Body of pancreas (tissue), 4 donors: Measurements from ENCODE around the gene DOCK4. TPM values are rescaled to one million over a fixed set of nuclear protein-coding genes. Genes with fewer than 3 reads are reported as not detected.

Experiments
- ATAC-seq: fragments of 150-250 bp; one replicate; pipeline ENCODE4 v1.9.1; 2016
- DNase-seq, 4 donors: peaks; one replicate each; pipeline ENCODE4 v3.0.0-alpha.2; 2019
- H3K27ac ChIP-seq, 4 donors: fragments of 200-600 bp; sonication (generic); 1 replicate in 3 of 4; 2 replicates in 1 of 4; pipeline versions ENCODE4 v1.5.1 to v1.6.1; 2016 to 2019; ENCODE audit warnings: mild to moderate bottlenecking in 1 of 4, mixed read lengths in 1 of 4, moderate library complexity in 1 of 4
- H3K27me3 ChIP-seq, 2 donors: fragments of 200-600 bp; sonication (generic); one replicate each; pipeline ENCODE4 v1.6.0; 2016; ENCODE audit warnings: mild to moderate bottlenecking in 1 of 2
- H3K36me3 ChIP-seq, 2 donors: fragments of 200-600 bp; sonication (generic); replicated peaks in 1 of 2; 2 replicates each; pipeline ENCODE4 v1.5.1; 2016; ENCODE audit warnings: low read depth in 2 of 2; ENCODE audit not compliant: insufficient read depth in 1 of 2
- H3K4me1 ChIP-seq: fragments of 200-600 bp; sonication (generic); one replicate; pipeline ENCODE4 v1.6.0; 2016
- H3K4me3 ChIP-seq, 2 donors: fragments of 200-600 bp; sonication (generic); 1 replicate in 1 of 2; 2 replicates in 1 of 2; pipeline ENCODE4 v1.5.1; 2016 to 2019
- H3K9me3 ChIP-seq, 3 donors: fragments of 200-600 bp; sonication (generic); 1 replicate in 2 of 3; 2 replicates in 1 of 3; pipeline ENCODE4 v1.5.1; 2016
- CTCF ChIP-seq, 7 experiments: fragments of 450-650 bp in 4 of 7; fragments of 200-600 bp in 3 of 7; sonication (generic) in 3 of 7; IDR thresholded peaks; one replicate each; pipeline ENCODE4 v1.5.1; 2016 to 2019; ENCODE audit warnings: antibody characterized with exemption in 7 of 7
- POLR2A ChIP-seq, 3 donors: fragments of 450-650 bp; IDR thresholded peaks; one replicate each; pipeline ENCODE4 v1.6.1; 2016; ENCODE audit warnings: antibody characterized with exemption in 3 of 3, mild to moderate bottlenecking in 2 of 3
- WGBS, 2 donors: methylation state at CpG; one replicate each; pipeline ENCODE4 v1.1.5; 2017; 5-methylcytosine and 5-hydroxymethylcytosine counted together
- intact Hi-C: fragments of 100-400 bp; cut with DNase I; formaldehyde crosslinking; loops from one replicate; pipeline ENCODE4 v1.15.1; 2023
- total RNA-seq, 2 donors: library from RNA; depleted of rRNA; stranded (reverse); fragments of >200 nt; gene quantifications; one replicate each; pipeline ENCODE4 v1.1.0, GENCODE V29; 2016

Gene DOCK4
- total RNA-seq, 2 donors from 2014 or later = 24.9 to 34.6 TPM

GRCh38 chr7:112154690-112155089, 51.5 kb downstream of the DOCK4 start:
- H3K4me3 ChIP-seq = no peak overlapping the region
- TF ChIP-seq CTCF (IDR thresholded peaks at IDR 0.05) (no peak), POLR2A (IDR thresholded peaks at IDR 0.05) (no peak)
- 72 to 74% methylated on average over 4 of the region's 4 CpGs for WGBS, 2 donors

GRCh38 chr7:112152186-112152585, 54.0 kb downstream of the DOCK4 start:
- no peaks in the 10 kb centered on the region for H3K27me3 ChIP-seq
- no peaks in the 10 kb centered on the region for H3K4me1 ChIP-seq
- no peaks in the 10 kb centered on the region for H3K9me3 ChIP-seq
- ATAC-seq = no peak
- intact Hi-C loops = no loop called here
- no peak overlapping the region for H3K4me3 ChIP-seq
- no peak overlapping the region for H3K27ac ChIP-seq
- WGBS, 2 donors = 77 to 80% methylated on average over 2 of the region's 2 CpGs
- no peaks in the 10 kb centered on the region for H3K36me3 ChIP-seq
- TF ChIP-seq POLR2A (IDR thresholded peaks at IDR 0.05) (no peak), CTCF (IDR thresholded peaks at IDR 0.05) (no peak)
- no peak for DNase-seq

More at GRCh38 chr7:112154690-112155089, 51.5 kb downstream of the DOCK4 start:
- Histone ChIP-seq H3K9me3 (no peaks in the 10 kb centered on the region), H3K27me3 (no peaks in the 10 kb centered on the region), H3K27ac (no peak overlapping the region), H3K4me1 (no peaks in the 10 kb centered on the region), H3K36me3 (no peaks in the 10 kb centered on the region)
- intact Hi-C loops = no loop called here
- ATAC-seq (no peak), DNase-seq (no peak)

GRCh38 chr7:112150823-112151641, 55.2 kb downstream of the DOCK4 start:
- Histone ChIP-seq H3K36me3 (no peaks in the 10 kb centered on the region), H3K9me3 (no peaks in the 10 kb centered on the region), H3K4me3 (no peak overlapping the region), H3K27ac (no peak overlapping the region), H3K4me1 (no peaks in the 10 kb centered on the region), H3K27me3 (no peaks in the 10 kb centered on the region)
- 88 to 90% methylated on average over 5 of the region's 5 CpGs for WGBS, 2 donors
- intact Hi-C loops = no loop called here
- TF ChIP-seq POLR2A (IDR thresholded peaks at IDR 0.05) (no peak), CTCF (IDR thresholded peaks at IDR 0.05) (no peak)
- DNase-seq (no peak), ATAC-seq (no peak)

- Histone ChIP-seq H3K36me3 (no peaks in the 10 kb centered on the region), H3K27me3 (no peaks in the 10 kb centered on the region), H3K4me1 (no peaks in the 10 kb centered on the region), H3K4me3 (no peak overlapping the region), H3K27ac (no peak overlapping the region), H3K9me3 (no peaks in the 10 kb centered on the region)
- DNase-seq (no peak), ATAC-seq (no peak)
- intact Hi-C loops = no loop called here
- no peak for TF ChIP-seq POLR2A (IDR thresholded peaks at IDR 0.05)
- TF ChIP-seq CTCF (IDR thresholded peaks at IDR 0.05) = no peak
- 47 to 60% methylated on average over 2 of the region's 2 CpGs for WGBS, 2 donors
These were observed 56.5 kb downstream of the DOCK4 start for GRCh38 chr7:112149734-112150133.
